ENCODE results near the gene BNIP5. TPM values are rescaled to one million over a fixed set of nuclear protein-coding genes. Genes with fewer than 3 reads are reported as not detected.

Gene BNIP5
- total and polyA plus RNA-seq, 2 of the 13 experiments (the other 11 are each of a cell fraction or from before 2014, with no cell fraction given) = not detected

GRCh38 chr6:36302227-36302976 lies 34.3 kb downstream of the BNIP5 start (continued):
- TF ChIP-seq LRRFIP1 (CRISPR knock-in tag; conservative IDR thresholded peaks at IDR 0.05) = 0 out of 2 replicates have a peak, but pooled peaks have one; percentile 26
- 0 out of 2 replicates have a peak, but pooled peaks have one; percentile 27 for TF ChIP-seq HMG20B (CRISPR knock-in tag; conservative IDR thresholded peaks at IDR 0.05)
- TF ChIP-seq BHLHE40 (IDR thresholded peaks at IDR 0.05; ENCODE audit: low read length) = peak; percentile 33; the same call in 1 of the 2 replicates
- peak; percentile 70; the same call in 1 of the 2 replicates for TF ChIP-seq SSRP1 (CRISPR knock-in tag; IDR thresholded peaks at IDR 0.05)
- no peak for TF ChIP-seq REL (CRISPR knock-in tag; conservative IDR thresholded peaks at IDR 0.05)
- TF ChIP-seq ZNF792 (CRISPR knock-in tag; IDR thresholded peaks at IDR 0.05) = 0 out of 2 replicates have a peak, but pooled peaks have one; percentile 58
- no peak for TF ChIP-seq NONO (IDR thresholded peaks at IDR 0.05)
- TF ChIP-seq NONO (CRISPR knock-in tag; conservative IDR thresholded peaks at IDR 0.05) = 0 out of 2 replicates have a peak, but pooled peaks have one; percentile 21
- TF ChIP-seq TFAP4 (IDR thresholded peaks at IDR 0.05; ENCODE audit: borderline replicate concordance, low read depth) = peak; percentile 46; the same call in 1 of the 2 replicates
- TF ChIP-seq ATF2 (CRISPR knock-in tag; IDR thresholded peaks at IDR 0.05) = 0 out of 2 replicates have a peak, but pooled peaks have one; percentile 42
- peak; percentile 86 for TF ChIP-seq MIXL1 (CRISPR knock-in tag; IDR thresholded peaks at IDR 0.05)
- TF ChIP-seq ZKSCAN1 (IDR thresholded peaks at IDR 0.05; ENCODE audit: low read length) = peak; percentile 88
- TF ChIP-seq ZNF550 (CRISPR knock-in tag; IDR thresholded peaks at IDR 0.05; ENCODE audit: borderline replicate concordance) = 0 out of 2 replicates have a peak, but pooled peaks have one; percentile 35
- TF ChIP-seq ZNF710 (CRISPR knock-in tag; IDR thresholded peaks at IDR 0.05; ENCODE audit: borderline replicate concordance) = 0 out of 2 replicates have a peak, but pooled peaks have one; percentile 16
- no peak for TF ChIP-seq ZNF576 (CRISPR knock-in tag; IDR thresholded peaks at IDR 0.05)
- TF ChIP-seq SOX13 (IDR thresholded peaks at IDR 0.05) = no peak
- TF ChIP-seq SOX13 (CRISPR knock-in tag; conservative IDR thresholded peaks at IDR 0.05 in 1 of 2, IDR thresholded peaks at IDR 0.05 in 1 of 2) = 0 out of 4 replicates have a peak, but pooled peaks of 1 of the 2 experiments have one; percentile 20
- no peak for TF ChIP-seq ASH2L (IDR thresholded peaks at IDR 0.05; ENCODE audit: insufficient read length, low read depth, low read length)
- peak; percentile 24 for TF ChIP-seq YY1 (IDR thresholded peaks at IDR 0.05; ENCODE audit: insufficient read depth, insufficient replicate concordance, low read depth, low read length)
- peak; percentile 74; the same call in 1 of the 2 replicates for TF ChIP-seq ZNF788 (CRISPR knock-in tag; IDR thresholded peaks at IDR 0.05; ENCODE audit: borderline replicate concordance)
- TF ChIP-seq FOSL2 (CRISPR knock-in tag; IDR thresholded peaks at IDR 0.05) = peak; percentile 44
- peak; percentile 12; the same call in 1 of the 2 replicates for TF ChIP-seq BCL6 (CRISPR knock-in tag; IDR thresholded peaks at IDR 0.05)
- peak; percentile 92 for TF ChIP-seq ZSCAN9 (CRISPR knock-in tag; IDR thresholded peaks at IDR 0.05; ENCODE audit: borderline replicate concordance)

Data from HepG2 (cell line).